Ishikawa (cell line): ENCODE data around the gene PCDH11X.
"Not testable (repeated sequence)": the region's sequence is repeated elsewhere in the genome, so short reads cannot be mapped to it uniquely, and the experiment has no call there.

Experiments
- CREB1 ChIP-seq: IDR thresholded peaks from 2 replicates; pipeline ENCODE4 v1.6.1; 2012; ENCODE audit warnings: low read depth
- EGR1 ChIP-seq: IDR thresholded peaks from 2 replicates; pipeline ENCODE4 v1.6.1; 2012
- USF1 ChIP-seq: IDR thresholded peaks from 2 replicates; pipeline ENCODE4 v1.6.1; 2012

Gene PCDH11X

GRCh38 chrX:91779135-91779534 lies at the start of gene PCDH11X:
TSS of gene PCDH11X (plus strand) at chrX:91779375. CDS start at chrX:91835505, 56,130 bp downstream.
- not testable (repeated sequence) for TF ChIP-seq CREB1, USF1, EGR1
